GM18868 (cell line): Measurements from ENCODE around the gene ELMO1.

Experiments
- ATAC-seq: cut with Tn5 transposase; IDR thresholded peaks from one replicate; pipeline ENCODE4 v1.9.1; 2021; ENCODE audit warnings: mild to moderate bottlenecking, moderate library complexity; ENCODE audit not compliant: unreplicated experiment

Gene ELMO1

GRCh38 chr7:37411444-37412034 is 37.1 kb downstream of the ELMO1 start:
- ATAC-seq = no peak

- ATAC-seq = no peak
Measured at GRCh38 chr7:37410305-37411229, 38.1 kb downstream of the ELMO1 start.

GRCh38 chr7:37409461-37409860 is 39.2 kb downstream of the ELMO1 start:
- peak; percentile 20 for ATAC-seq

GRCh38 chr7:37408291-37409228 is 40.1 kb downstream of the ELMO1 start:
- peak; percentile 68 for ATAC-seq

GRCh38 chr7:37405603-37406122 is 43.0 kb downstream of the ELMO1 start:
- ATAC-seq = no peak

GRCh38 chr7:37405128-37405527 is 43.5 kb downstream of the ELMO1 start:
- ATAC-seq = no peak

GRCh38 chr7:37399876-37400421 is 48.7 kb downstream of the ELMO1 start:
- ATAC-seq = no peak

GRCh38 chr7:37398403-37398802 is 50.3 kb downstream of the ELMO1 start:
- ATAC-seq = no peak

- ATAC-seq = peak; percentile 57
Measured at GRCh38 chr7:37395618-37396259, 52.9 kb downstream of the ELMO1 start.

GRCh38 chr7:37394158-37394557 is 54.5 kb downstream of the ELMO1 start:
- peak; percentile 65 for ATAC-seq

- no peak for ATAC-seq
Measured at GRCh38 chr7:37393476-37393875, 55.2 kb downstream of the ELMO1 start.

GRCh38 chr7:37392673-37393017 is 56.0 kb downstream of the ELMO1 start:
- ATAC-seq = no peak

GRCh38 chr7:37391791-37392672 is 56.6 kb downstream of the ELMO1 start:
- ATAC-seq = peak; percentile 55

- ATAC-seq = no peak
Measured at GRCh38 chr7:37390114-37390513, 58.5 kb downstream of the ELMO1 start.

- ATAC-seq = no peak
Measured at GRCh38 chr7:37388811-37389210, 59.9 kb downstream of the ELMO1 start.

GRCh38 chr7:37385787-37386186 is 62.9 kb downstream of the ELMO1 start:
- no peak for ATAC-seq

GRCh38 chr7:37382546-37383088 is 66.0 kb downstream of the ELMO1 start:
- ATAC-seq = no peak

GRCh38 chr7:37380831-37381230 is 67.8 kb downstream of the ELMO1 start:
- no peak for ATAC-seq
